Measurements from ENCODE around the gene ASXL1. TPM values are rescaled to one million over a fixed set of nuclear protein-coding genes. Genes with fewer than 3 reads are reported as not detected.

The ASXL1 gene
- total RNA-seq, 1 experiment from 2014 or later: 22.7 TPM

GRCh38 chr20:32365564-32365963 lies 7.4 kb downstream of the ASXL1 start:
- ATAC-seq: no peak
- no peak for DNase-seq (ENCODE audit: low spot score)
- POLR2A ChIA-PET: no interaction called here
- no peaks in the 10 kb centered on the region for H3K36me3 Mint-ChIP-seq
- H3K27me3 Mint-ChIP-seq (ENCODE audit: low read depth): peaks cover 59% of the 10 kb centered on the region
- H3K4me3 Mint-ChIP-seq: no peak overlapping the region
- no peaks in the 10 kb centered on the region for H3K4me1 Mint-ChIP-seq
- H3K27ac Mint-ChIP-seq: no peak overlapping the region
- TF ChIP-seq TEAD1 (CRISPR knock-in tag; IDR thresholded peaks at IDR 0.05): no peak
- no peak for TF ChIP-seq ATF6 (CRISPR knock-in tag; IDR thresholded peaks at IDR 0.05)
- TF ChIP-seq NR1H2 (CRISPR knock-in tag; IDR thresholded peaks at IDR 0.05): no peak
- no peak for TF ChIP-seq SMAD3 (CRISPR knock-in tag; IDR thresholded peaks at IDR 0.05; ENCODE audit: borderline replicate concordance)
- CTCF ChIA-PET: no interaction called here
- no peaks in the 10 kb centered on the region for H3K9me3 Mint-ChIP-seq

GRCh38 chr20:32366380-32366779 lies 8.2 kb downstream of the ASXL1 start:
- no peaks in the 10 kb centered on the region for H3K4me1 Mint-ChIP-seq
- no peak overlapping the region for H3K27ac Mint-ChIP-seq
- DNase-seq (ENCODE audit: low spot score) (no peak), ATAC-seq (no peak)
- CTCF ChIA-PET: no interaction called here
- POLR2A ChIA-PET: no interaction called here
- no peak for TF ChIP-seq MYBL2 (CRISPR knock-in tag; IDR thresholded peaks at IDR 0.05)
- no peak for TF ChIP-seq JUN (CRISPR knock-in tag; IDR thresholded peaks at IDR 0.05)
- TF ChIP-seq ZNF512 (CRISPR knock-in tag; IDR thresholded peaks at IDR 0.05; ENCODE audit: borderline replicate concordance): no peak
- no peak for TF ChIP-seq ESRRA (CRISPR knock-in tag; IDR thresholded peaks at IDR 0.05; ENCODE audit: borderline replicate concordance)
- no peak for TF ChIP-seq E2F5 (CRISPR knock-in tag; IDR thresholded peaks at IDR 0.05)
- no peak for TF ChIP-seq FOXP4 (CRISPR knock-in tag; IDR thresholded peaks at IDR 0.05)
- TF ChIP-seq CREM (CRISPR knock-in tag; IDR thresholded peaks at IDR 0.05): no peak
- no peak for TF ChIP-seq TCF7 (CRISPR knock-in tag; IDR thresholded peaks at IDR 0.05; ENCODE audit: low read depth)
- no peak for TF ChIP-seq SMAD3 (CRISPR knock-in tag; IDR thresholded peaks at IDR 0.05; ENCODE audit: borderline replicate concordance)
- no peak for TF ChIP-seq ZNF121 (CRISPR knock-in tag; IDR thresholded peaks at IDR 0.05)
- TF ChIP-seq NR2C2 (CRISPR knock-in tag; IDR thresholded peaks at IDR 0.05): no peak
- no peak for TF ChIP-seq ATF2 (CRISPR knock-in tag; IDR thresholded peaks at IDR 0.05; ENCODE audit: borderline replicate concordance, low read depth)
- TF ChIP-seq ZNF317 (CRISPR knock-in tag; IDR thresholded peaks at IDR 0.05; ENCODE audit: borderline replicate concordance, low read depth): no peak
- TF ChIP-seq NFYB (CRISPR knock-in tag; conservative IDR thresholded peaks at IDR 0.05; ENCODE audit: low read depth): no peak
- TF ChIP-seq ZNF232 (CRISPR knock-in tag; IDR thresholded peaks at IDR 0.05): no peak
- no peak for TF ChIP-seq HMGA2 (CRISPR knock-in tag; IDR thresholded peaks at IDR 0.05)
- TF ChIP-seq ZNF425 (CRISPR knock-in tag; conservative IDR thresholded peaks at IDR 0.05): no peak
- TF ChIP-seq ZNF263 (CRISPR knock-in tag; IDR thresholded peaks at IDR 0.05; ENCODE audit: low read depth): no peak
- no peak for TF ChIP-seq ATF3 (CRISPR knock-in tag; conservative IDR thresholded peaks at IDR 0.05)
- H3K4me3 Mint-ChIP-seq: no peak overlapping the region
- H3K27me3 Mint-ChIP-seq (ENCODE audit: low read depth): peaks cover 51% of the 10 kb centered on the region
- H3K9me3 Mint-ChIP-seq: no peaks in the 10 kb centered on the region
- no peaks in the 10 kb centered on the region for H3K36me3 Mint-ChIP-seq
